ENCODE data around the gene TMC4. TPM values are rescaled to one million over a fixed set of nuclear protein-coding genes. Genes with fewer than 3 reads are reported as not detected.

The TMC4 gene
- polyA plus RNA-seq, 1 donor from 2014 or later = not detected

- Mint-ChIP-seq H3K27me3 (no peaks in the 10 kb centered on the region), H3K9me3 (no peaks in the 10 kb centered on the region), H3K4me1 (no peaks in the 10 kb centered on the region), H3K4me3 (no peak overlapping the region), H3K36me3 (peaks cover 2% of the 10 kb centered on the region), H3K27ac (no peak overlapping the region)
These were observed 45.1 kb downstream of the TMC4 start for GRCh38 chr19:54127688-54128440.

- H3K36me3 Mint-ChIP-seq = peaks cover 2% of the 10 kb centered on the region
- H3K9me3 Mint-ChIP-seq = no peaks in the 10 kb centered on the region
- H3K27ac Mint-ChIP-seq = no peak overlapping the region
- no peaks in the 10 kb centered on the region for H3K4me1 Mint-ChIP-seq
- no peak overlapping the region for H3K4me3 Mint-ChIP-seq
- H3K27me3 Mint-ChIP-seq = no peaks in the 10 kb centered on the region
These were observed 47.2 kb downstream of the TMC4 start for GRCh38 chr19:54125713-54126112.

- no peak overlapping the region for H3K27ac Mint-ChIP-seq
- H3K36me3 Mint-ChIP-seq = peaks cover 5% of the 10 kb centered on the region
- no peaks in the 10 kb centered on the region for H3K9me3 Mint-ChIP-seq
- no peaks in the 10 kb centered on the region for H3K27me3 Mint-ChIP-seq
- no peaks in the 10 kb centered on the region for H3K4me1 Mint-ChIP-seq
- H3K4me3 Mint-ChIP-seq = no peak overlapping the region
These were observed 48.6 kb downstream of the TMC4 start for GRCh38 chr19:54124393-54124792.

GRCh38 chr19:54123682-54124081 is 49.3 kb downstream of the TMC4 start:
- Mint-ChIP-seq H3K9me3 (no peaks in the 10 kb centered on the region), H3K27ac (no peak overlapping the region), H3K36me3 (peaks cover 5% of the 10 kb centered on the region), H3K27me3 (no peaks in the 10 kb centered on the region), H3K4me3 (no peak overlapping the region), H3K4me1 (peaks cover 0 to 1% (median 0%) of the 10 kb centered on the region in 3 donors)

- H3K9me3 Mint-ChIP-seq = no peaks in the 10 kb centered on the region
- H3K27me3 Mint-ChIP-seq = no peaks in the 10 kb centered on the region
- no peak overlapping the region for H3K27ac Mint-ChIP-seq
- H3K4me1 Mint-ChIP-seq = peaks cover 0 to 12% (median 5%) of the 10 kb centered on the region in 3 donors
- no peak overlapping the region for H3K4me3 Mint-ChIP-seq
- H3K36me3 Mint-ChIP-seq = peaks cover 3% of the 10 kb centered on the region
These were observed 51.7 kb downstream of the TMC4 start for GRCh38 chr19:54121259-54121658.

- peak within 1 kb of the TSS; percentile 81 to 98 (median 94) for H3K4me3 Mint-ChIP-seq
- no peaks in the 10 kb centered on the region for H3K9me3 Mint-ChIP-seq
- H3K27ac Mint-ChIP-seq = peak within 1 kb of the TSS; percentile 80 to 99 (median 94)
- H3K4me1 Mint-ChIP-seq = peaks cover 11 to 26% (median 19%) of the 10 kb centered on the region in 3 donors
- H3K27me3 Mint-ChIP-seq = peaks cover 5% of the 10 kb centered on the region
- peaks cover 9% of the 10 kb centered on the region for H3K36me3 Mint-ChIP-seq
These were observed 57.6 kb downstream of the TMC4 start, which contains the start of the genes PRPF31 and TFPT for GRCh38 chr19:54115109-54116063. PRPF31 (plus strand) TSS chr19:54115754; CDS start chr19:54118279, 2,525 bp downstream. TFPT (minus strand) TSS chr19:54115657; CDS start chr19:54115269, 388 bp downstream.

- Mint-ChIP-seq H3K4me1 (peaks cover 11 to 26% (median 20%) of the 10 kb centered on the region in 3 donors), H3K27me3 (peaks cover 5% of the 10 kb centered on the region), H3K9me3 (no peaks in the 10 kb centered on the region), H3K27ac (peak overlapping the region; percentile 80 to 99 (median 94)), H3K4me3 (peak overlapping the region; percentile 81 to 98 (median 94)), H3K36me3 (peaks cover 6% of the 10 kb centered on the region)
These were observed 58.4 kb downstream of the TMC4 start for GRCh38 chr19:54114340-54115108.

Other genes with a start within 250 kb of the TMC4 start
- not detected for gene CACNG8, start 210.2 kb downstream of the TMC4 start, polyA plus RNA-seq
- not detected for gene CACNG6, start 181.5 kb downstream of the TMC4 start, polyA plus RNA-seq
- gene VSTM1, start 109.3 kb downstream of the TMC4 start, polyA plus RNA-seq = not detected
- gene TARM1, start 91.8 kb downstream of the TMC4 start, polyA plus RNA-seq = not detected
- 0.40 TPM for gene OSCAR, start 72.4 kb downstream of the TMC4 start, polyA plus RNA-seq
- 458 TPM for gene NDUFA3, start 70.3 kb downstream of the TMC4 start, polyA plus RNA-seq
- 11.9 TPM for gene TFPT, start 57.5 kb downstream of the TMC4 start, polyA plus RNA-seq
- gene PRPF31, start 57.4 kb downstream of the TMC4 start, polyA plus RNA-seq = 70.6 TPM
- gene CNOT3, start 35.4 kb downstream of the TMC4 start, polyA plus RNA-seq = 15.1 TPM
- 15.8 TPM for gene LENG1, start 13.4 kb downstream of the TMC4 start, polyA plus RNA-seq
- gene MBOAT7, start 16.4 kb upstream of the TMC4 start, polyA plus RNA-seq = 16.1 TPM
- 33.2 TPM for gene TSEN34, start 18.1 kb upstream of the TMC4 start, polyA plus RNA-seq
- 1,165 TPM for gene RPS9, start 27.7 kb upstream of the TMC4 start, polyA plus RNA-seq
- 0.16 TPM for gene LILRB3, start 49.8 kb upstream of the TMC4 start, polyA plus RNA-seq
- 0.18 TPM for gene LILRA6, start 69.6 kb upstream of the TMC4 start, polyA plus RNA-seq
- gene LILRB5, start 84.1 kb upstream of the TMC4 start, polyA plus RNA-seq = not detected
- 1.2 TPM for gene LILRB2, start 108.0 kb upstream of the TMC4 start, polyA plus RNA-seq
- gene LILRA5, start 140.0 kb upstream of the TMC4 start, polyA plus RNA-seq = 0.59 TPM
- gene LILRA4, start 166.0 kb upstream of the TMC4 start, polyA plus RNA-seq = 6.4 TPM
- 59.1 TPM for gene LAIR1, start 191.8 kb upstream of the TMC4 start, polyA plus RNA-seq
- 0.16 TPM for gene TTYH1, start 242.3 kb upstream of the TMC4 start, polyA plus RNA-seq